Uterus (tissue), 4 donors: Measurements from ENCODE around the gene PDE4B. TPM values are rescaled to one million over a fixed set of nuclear protein-coding genes. Genes with fewer than 3 reads are reported as not detected.

Experiments
- DNase-seq, 2 donors: peaks; one replicate each; pipeline ENCODE4 v3.0.0-alpha.2; 2019 to 2020
- H3K27ac ChIP-seq, 2 donors: fragments of 200-600 bp; sonication (generic); 1 replicate in 1 of 2; 2 replicates in 1 of 2; pipeline ENCODE4 v1.5.1; 2016 to 2018
- H3K27me3 ChIP-seq, 2 donors: fragments of 200-600 bp; sonication (generic); one replicate each; pipeline ENCODE4 v1.5.1; 2018 to 2019; ENCODE audit warnings: control low read depth in 1 of 2
- H3K36me3 ChIP-seq, 2 donors: fragments of 200-600 bp; sonication (generic); one replicate each; pipeline ENCODE4 v1.5.1; 2019; ENCODE audit warnings: control low read depth in 1 of 2
- H3K4me1 ChIP-seq, 2 donors: fragments of 200-600 bp; sonication (generic); one replicate each; pipeline ENCODE4 v1.5.1; 2018 to 2019; ENCODE audit warnings: control low read depth in 1 of 2
- H3K4me3 ChIP-seq, 2 donors: fragments of 200-600 bp; sonication (generic); 1 replicate in 1 of 2; 2 replicates in 1 of 2; pipeline ENCODE4 v1.5.1; 2018 to 2019; ENCODE audit warnings: mild to moderate bottlenecking in 1 of 2
- H3K9me3 ChIP-seq, 2 donors: fragments of 200-600 bp; sonication (generic); one replicate each; pipeline ENCODE4 v1.5.1; 2019; ENCODE audit warnings: control low read depth in 1 of 2
- CTCF ChIP-seq, 4 experiments: fragments of 200-600 bp in 2 of 4; fragments of 450-650 bp in 2 of 4; sonication (generic) in 2 of 4; IDR thresholded peaks; one replicate each; pipeline ENCODE4 v1.5.1; 2016 to 2019; ENCODE audit warnings: antibody characterized with exemption in 4 of 4, mild to moderate bottlenecking in 2 of 4, moderate library complexity in 1 of 4
- POLR2A ChIP-seq, 2 donors: fragments of 450-650 bp; IDR thresholded peaks; one replicate each; pipeline ENCODE4 v1.6.1; 2016; ENCODE audit warnings: antibody characterized with exemption in 2 of 2, mild to moderate bottlenecking in 1 of 2, moderate library complexity in 1 of 2
- intact Hi-C: fragments of 100-400 bp; cut with DNase I; formaldehyde crosslinking; loops from one replicate; pipeline ENCODE4 v1.15.1; 2023; ENCODE audit warnings: low total_unique reads
- total RNA-seq, 4 donors: library from RNA; depleted of rRNA in 3 of 4; stranded (reverse); fragments of >200 nt in 3 of 4; gene quantifications; one replicate each; pipeline versions ENCODE4 v1.1.0 to v1.2.4, GENCODE V29; 2014 to 2023
- donor health status: DM: yes; HTN: yes; CAD: no.

Gene PDE4B
- total RNA-seq, 4 donors from 2014 or later = 6.9 to 22.9 (median 17.8) TPM

- no peaks in the 10 kb centered on the region for H3K36me3 ChIP-seq
- TF ChIP-seq CTCF (IDR thresholded peaks at IDR 0.05) (no peak), POLR2A (IDR thresholded peaks at IDR 0.05) (no peak)
- H3K27ac ChIP-seq = no peak overlapping the region
- H3K27me3 ChIP-seq = no peaks in the 10 kb centered on the region
- no peak overlapping the region for H3K4me3 ChIP-seq
- H3K4me1 ChIP-seq = no peaks in the 10 kb centered on the region
- H3K9me3 ChIP-seq = no peaks in the 10 kb centered on the region
- intact Hi-C loops = no loop called here
- no peak for DNase-seq
These were observed 424.9 kb downstream of the PDE4B start for GRCh38 chr1:66217561-66217960.

- no peak overlapping the region for H3K27ac ChIP-seq
- TF ChIP-seq POLR2A (IDR thresholded peaks at IDR 0.05) = no peak
- no peak for TF ChIP-seq CTCF (IDR thresholded peaks at IDR 0.05)
- DNase-seq = no peak
These were observed 427.8 kb downstream of the PDE4B start for GRCh38 chr1:66220477-66220876.

GRCh38 chr1:66223681-66224080, 431.0 kb downstream of the PDE4B start:
- Histone ChIP-seq H3K9me3 (no peaks in the 10 kb centered on the region), H3K4me1 (no peaks in the 10 kb centered on the region), H3K27me3 (no peaks in the 10 kb centered on the region), H3K36me3 (no peaks in the 10 kb centered on the region), H3K4me3 (no peak overlapping the region), H3K27ac (no peak overlapping the region)
- intact Hi-C loops = no loop called here
- no peak for DNase-seq
- TF ChIP-seq CTCF (IDR thresholded peaks at IDR 0.05) (no peak), POLR2A (IDR thresholded peaks at IDR 0.05) (no peak)

More at GRCh38 chr1:66220477-66220876, 427.8 kb downstream of the PDE4B start:
- H3K4me1 ChIP-seq = no peaks in the 10 kb centered on the region
- no peaks in the 10 kb centered on the region for H3K9me3 ChIP-seq
- H3K27me3 ChIP-seq = no peaks in the 10 kb centered on the region
- intact Hi-C loops = no loop called here
- no peaks in the 10 kb centered on the region for H3K36me3 ChIP-seq
- no peak overlapping the region for H3K4me3 ChIP-seq

GRCh38 chr1:66226985-66227384, 434.3 kb downstream of the PDE4B start:
- no peak overlapping the region for H3K4me3 ChIP-seq
- no peak for DNase-seq
- no peaks in the 10 kb centered on the region for H3K27me3 ChIP-seq
- intact Hi-C loops = no loop called here
- H3K4me1 ChIP-seq = no peaks in the 10 kb centered on the region
- H3K36me3 ChIP-seq = no peaks in the 10 kb centered on the region
- no peak for TF ChIP-seq CTCF (IDR thresholded peaks at IDR 0.05)
- no peak for TF ChIP-seq POLR2A (IDR thresholded peaks at IDR 0.05)
- no peaks in the 10 kb centered on the region for H3K9me3 ChIP-seq
- H3K27ac ChIP-seq = no peak overlapping the region

- H3K27me3 ChIP-seq = no peaks in the 10 kb centered on the region
- DNase-seq = no peak
- H3K4me3 ChIP-seq = no peak overlapping the region
- intact Hi-C loops = no loop called here
- H3K27ac ChIP-seq = no peak overlapping the region
- H3K4me1 ChIP-seq = no peaks in the 10 kb centered on the region
- H3K36me3 ChIP-seq = no peaks in the 10 kb centered on the region
- no peaks in the 10 kb centered on the region for H3K9me3 ChIP-seq
- TF ChIP-seq POLR2A (IDR thresholded peaks at IDR 0.05) (no peak), CTCF (IDR thresholded peaks at IDR 0.05) (no peak)
These were observed 435.3 kb downstream of the PDE4B start for GRCh38 chr1:66227966-66228365.
